Measurements from ENCODE around the gene COG5. TPM values are rescaled to one million over a fixed set of nuclear protein-coding genes. Genes with fewer than 3 reads are reported as not detected.

Gene COG5
- total and polyA plus RNA-seq, 2 experiments from 2014 or later = 15.8 to 53.5 TPM

DNA sequence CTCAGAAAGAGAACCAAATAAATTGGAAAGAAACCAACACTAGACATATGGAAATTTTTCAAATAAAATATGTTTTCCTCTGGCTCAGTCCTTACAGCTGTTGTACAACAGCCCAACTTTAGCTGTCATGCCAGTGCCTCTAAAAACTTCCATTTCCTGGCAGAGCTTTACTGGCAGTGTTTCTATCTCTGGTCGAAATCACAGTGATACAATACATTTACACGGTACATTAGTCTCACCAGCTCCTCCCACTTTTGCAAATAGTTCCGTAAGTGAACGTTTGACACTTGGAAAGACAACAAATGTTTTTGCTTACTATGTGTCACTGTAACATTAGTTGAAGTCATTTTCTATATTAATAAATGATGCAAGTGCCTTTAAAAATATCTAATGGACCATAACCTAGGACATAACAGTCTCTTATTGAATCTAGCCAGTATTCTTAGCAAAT, 46.1 kb upstream of the COG5 start:
- no peaks in the 10 kb centered on the region for H4K20me1 ChIP-seq (ENCODE audit: insufficient read depth, poor library complexity, severe bottlenecking)

DNA sequence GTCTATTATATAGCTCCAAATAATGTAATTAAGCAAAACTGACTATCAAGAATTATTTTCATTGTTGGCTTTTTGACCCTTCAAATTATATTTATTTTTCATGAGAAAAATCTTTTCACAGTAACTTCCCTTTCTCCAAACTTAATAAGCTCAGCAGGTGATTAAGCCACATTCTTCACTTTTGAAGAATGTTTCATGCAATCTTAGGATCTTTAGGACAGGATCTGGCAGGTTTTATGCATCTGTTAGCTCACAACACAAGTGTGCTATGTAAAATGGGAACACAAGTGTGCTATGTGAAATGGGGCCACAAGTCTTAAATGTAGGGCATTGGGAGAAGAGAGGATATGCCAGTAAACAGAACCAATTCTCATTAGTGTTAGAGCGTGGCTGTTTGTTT, 42.6 kb upstream of the COG5 start:
- H3K9me2 ChIP-seq (replicated peaks; ENCODE audit: insufficient read depth) = no peaks in the 10 kb centered on the region
- H4K20me1 ChIP-seq (ENCODE audit: insufficient read depth, poor library complexity, severe bottlenecking) = no peaks in the 10 kb centered on the region
- H3K27ac ChIP-seq = no peak overlapping the region
- WGBS (ENCODE audit: low lambda C conversion rate, missing lambda C conversion rate) = 97% methylated on average over 1 of the region's 1 CpG
- H3K27me3 ChIP-seq = no peaks in the 10 kb centered on the region
- no peak overlapping the region for H2AFZ ChIP-seq
- H3K4me3 ChIP-seq = no peak overlapping the region
- H3K9me3 ChIP-seq (ENCODE audit: low read depth) = no peaks in the 10 kb centered on the region
- H3K4me1 ChIP-seq (ENCODE audit: insufficient read depth) = no peaks in the 10 kb centered on the region
- no peaks in the 10 kb centered on the region for H3K36me3 ChIP-seq (replicated peaks; ENCODE audit: insufficient read depth, low read depth)
- no peaks in the 10 kb centered on the region for H3K79me2 ChIP-seq
- TF ChIP-seq, protein P1, sequence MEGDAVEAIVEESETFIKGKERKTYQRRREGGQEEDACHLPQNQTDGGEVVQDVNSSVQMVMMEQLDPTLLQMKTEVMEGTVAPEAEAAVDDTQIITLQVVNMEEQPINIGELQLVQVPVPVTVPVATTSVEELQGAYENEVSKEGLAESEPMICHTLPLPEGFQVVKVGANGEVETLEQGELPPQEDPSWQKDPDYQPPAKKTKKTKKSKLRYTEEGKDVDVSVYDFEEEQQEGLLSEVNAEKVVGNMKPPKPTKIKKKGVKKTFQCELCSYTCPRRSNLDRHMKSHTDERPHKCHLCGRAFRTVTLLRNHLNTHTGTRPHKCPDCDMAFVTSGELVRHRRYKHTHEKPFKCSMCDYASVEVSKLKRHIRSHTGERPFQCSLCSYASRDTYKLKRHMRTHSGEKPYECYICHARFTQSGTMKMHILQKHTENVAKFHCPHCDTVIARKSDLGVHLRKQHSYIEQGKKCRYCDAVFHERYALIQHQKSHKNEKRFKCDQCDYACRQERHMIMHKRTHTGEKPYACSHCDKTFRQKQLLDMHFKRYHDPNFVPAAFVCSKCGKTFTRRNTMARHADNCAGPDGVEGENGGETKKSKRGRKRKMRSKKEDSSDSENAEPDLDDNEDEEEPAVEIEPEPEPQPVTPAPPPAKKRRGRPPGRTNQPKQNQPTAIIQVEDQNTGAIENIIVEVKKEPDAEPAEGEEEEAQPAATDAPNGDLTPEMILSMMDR (IDR thresholded peaks at IDR 0.05; ENCODE audit: poor library complexity) = no peak
- TF ChIP-seq EZH2 (IDR thresholded peaks at IDR 0.05; ENCODE audit: borderline replicate concordance) (no peak), EZH2phosphoT487 (IDR thresholded peaks at IDR 0.05; ENCODE audit: low read depth, severe bottlenecking, unreplicated experiment) (no peak)
- H3K4me2 ChIP-seq = no peak overlapping the region
- DNase-seq (ENCODE audit: low spot score) = no peak

More for the DNA sequence above, 46.1 kb upstream of the COG5 start:
- no peaks in the 10 kb centered on the region for H3K27me3 ChIP-seq
- TF ChIP-seq, protein P1 (IDR thresholded peaks at IDR 0.05; ENCODE audit: poor library complexity) = no peak
- TF ChIP-seq EZH2phosphoT487 (IDR thresholded peaks at IDR 0.05; ENCODE audit: low read depth, severe bottlenecking, unreplicated experiment) (no peak), EZH2 (IDR thresholded peaks at IDR 0.05; ENCODE audit: borderline replicate concordance) (no peak)
- no peaks in the 10 kb centered on the region for H3K36me3 ChIP-seq (replicated peaks; ENCODE audit: insufficient read depth, low read depth)
- no peak overlapping the region for H3K4me3 ChIP-seq
- no peaks in the 10 kb centered on the region for H3K9me3 ChIP-seq (ENCODE audit: low read depth)
- no peak for DNase-seq (ENCODE audit: low spot score)
- 95% methylated on average over 4 of the region's 4 CpGs for WGBS (ENCODE audit: low lambda C conversion rate, missing lambda C conversion rate)
- no peaks in the 10 kb centered on the region for H3K79me2 ChIP-seq
- H3K4me2 ChIP-seq = no peak overlapping the region
- H2AFZ ChIP-seq = no peak overlapping the region
- peaks cover 4% of the 10 kb centered on the region for H3K4me1 ChIP-seq (ENCODE audit: insufficient read depth)
- no peaks in the 10 kb centered on the region for H3K9me2 ChIP-seq (replicated peaks; ENCODE audit: insufficient read depth)
- H3K27ac ChIP-seq = no peak overlapping the region

DNA sequence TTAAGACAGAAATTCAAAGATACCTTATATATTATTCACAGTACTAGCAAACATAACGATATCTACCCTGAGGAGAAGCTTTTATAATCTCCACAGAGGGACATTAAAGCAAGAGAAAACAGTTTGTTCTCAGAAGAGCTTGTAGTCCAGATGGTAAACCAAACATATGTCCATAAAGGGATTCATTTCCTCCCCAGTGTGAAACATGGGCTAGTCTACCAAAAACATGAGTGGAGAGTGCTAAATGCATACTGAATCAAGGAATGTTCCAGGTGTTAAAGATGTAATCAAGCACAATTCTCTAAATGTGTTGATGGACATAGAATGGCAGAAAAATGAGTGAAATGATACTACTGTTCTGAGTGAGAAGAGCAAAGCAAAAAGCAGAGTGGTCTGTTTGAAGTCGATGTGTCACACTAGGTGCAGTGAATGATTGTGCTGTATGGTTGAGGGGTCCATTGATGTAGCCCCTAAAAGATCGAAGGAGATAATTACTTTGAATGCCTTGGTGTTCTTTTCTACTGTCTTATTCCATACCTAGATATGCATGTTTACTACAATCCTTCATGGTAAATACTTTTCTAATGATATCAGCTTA, 41.6 kb upstream of the COG5 start:
- TF ChIP-seq, protein P1 (IDR thresholded peaks at IDR 0.05; ENCODE audit: poor library complexity) = no peak
- TF ChIP-seq EZH2 (IDR thresholded peaks at IDR 0.05; ENCODE audit: borderline replicate concordance) (no peak), EZH2phosphoT487 (IDR thresholded peaks at IDR 0.05; ENCODE audit: low read depth, severe bottlenecking, unreplicated experiment) (no peak)

More for the DNA sequence above, 41.6 kb upstream of the COG5 start:
- no peak overlapping the region for H3K4me3 ChIP-seq
- no peaks in the 10 kb centered on the region for H3K9me3 ChIP-seq (ENCODE audit: low read depth)
- H3K27ac ChIP-seq = no peak overlapping the region
- H3K9me2 ChIP-seq (replicated peaks; ENCODE audit: insufficient read depth) = no peaks in the 10 kb centered on the region
- no peak for DNase-seq (ENCODE audit: low spot score)
- H3K4me2 ChIP-seq = no peak overlapping the region
- H4K20me1 ChIP-seq (ENCODE audit: insufficient read depth, poor library complexity, severe bottlenecking) = no peaks in the 10 kb centered on the region
- H2AFZ ChIP-seq = no peak overlapping the region
- H3K27me3 ChIP-seq = no peaks in the 10 kb centered on the region
- H3K79me2 ChIP-seq = no peaks in the 10 kb centered on the region
- no peaks in the 10 kb centered on the region for H3K4me1 ChIP-seq (ENCODE audit: insufficient read depth)
- WGBS (ENCODE audit: low lambda C conversion rate, missing lambda C conversion rate) = 94% methylated on average over 3 of the region's 3 CpGs
- H3K36me3 ChIP-seq (replicated peaks; ENCODE audit: insufficient read depth, low read depth) = no peaks in the 10 kb centered on the region
